ENCODE data around the gene LRRC73.

DNA sequence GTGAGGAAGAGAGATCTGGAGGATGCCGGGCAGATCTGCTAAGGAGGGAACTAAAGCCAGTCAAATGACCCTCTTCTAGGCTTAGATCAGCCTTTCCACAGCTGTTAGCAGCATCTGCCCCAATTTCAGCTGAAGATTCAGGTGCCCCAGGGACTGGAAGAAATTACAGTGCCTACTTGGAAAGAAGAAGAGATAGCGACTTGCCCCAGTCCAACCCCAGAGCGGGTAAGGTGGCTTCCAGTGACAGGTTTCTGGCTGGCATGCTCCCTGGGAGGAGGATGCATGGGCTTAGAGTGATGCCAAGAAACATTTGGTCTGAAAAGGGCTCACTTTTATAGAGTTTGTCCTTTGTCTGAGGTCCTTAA lies 32.2 kb downstream of the LRRC73 start:
- TF ChIP-seq, protein P1, sequence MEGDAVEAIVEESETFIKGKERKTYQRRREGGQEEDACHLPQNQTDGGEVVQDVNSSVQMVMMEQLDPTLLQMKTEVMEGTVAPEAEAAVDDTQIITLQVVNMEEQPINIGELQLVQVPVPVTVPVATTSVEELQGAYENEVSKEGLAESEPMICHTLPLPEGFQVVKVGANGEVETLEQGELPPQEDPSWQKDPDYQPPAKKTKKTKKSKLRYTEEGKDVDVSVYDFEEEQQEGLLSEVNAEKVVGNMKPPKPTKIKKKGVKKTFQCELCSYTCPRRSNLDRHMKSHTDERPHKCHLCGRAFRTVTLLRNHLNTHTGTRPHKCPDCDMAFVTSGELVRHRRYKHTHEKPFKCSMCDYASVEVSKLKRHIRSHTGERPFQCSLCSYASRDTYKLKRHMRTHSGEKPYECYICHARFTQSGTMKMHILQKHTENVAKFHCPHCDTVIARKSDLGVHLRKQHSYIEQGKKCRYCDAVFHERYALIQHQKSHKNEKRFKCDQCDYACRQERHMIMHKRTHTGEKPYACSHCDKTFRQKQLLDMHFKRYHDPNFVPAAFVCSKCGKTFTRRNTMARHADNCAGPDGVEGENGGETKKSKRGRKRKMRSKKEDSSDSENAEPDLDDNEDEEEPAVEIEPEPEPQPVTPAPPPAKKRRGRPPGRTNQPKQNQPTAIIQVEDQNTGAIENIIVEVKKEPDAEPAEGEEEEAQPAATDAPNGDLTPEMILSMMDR (IDR thresholded peaks at IDR 0.05; ENCODE audit: low read length): no peak
- TF ChIP-seq EZH2 (optimal IDR thresholded peaks at IDR 0.05; ENCODE audit: low read depth, low read length) (no peak), EZH2phosphoT487 (IDR thresholded peaks at IDR 0.05; ENCODE audit: low read length) (no peak)

Measured in MM.1S (cell line).